SU-DHL-6 (cell line): ENCODE measurements around the gene JOSD1.

ENCODE experiments used
- CTCF ChIP-seq: fragments of 200-600 bp; sonication (generic); IDR thresholded peaks from one replicate; pipeline ENCODE4 v1.5.1; 2017; ENCODE audit warnings: antibody characterized with exemption, mild to moderate bottlenecking, low read length, moderate library complexity; ENCODE audit not compliant: insufficient read depth, poor library complexity, severe bottlenecking
- EZH2phosphoT487 ChIP-seq: fragments of 200-600 bp; sonication (generic), shearing (Covaris generic); conservative IDR thresholded peaks from 2 replicates; pipeline ENCODE4 v1.6.1; 2018; ENCODE audit warnings: mild to moderate bottlenecking, antibody characterized with exemption, low read length, moderate library complexity, mixed read lengths

- TF ChIP-seq CTCF (no peak), EZH2phosphoT487 (no peak)
These were observed 16.5 kb upstream of the JOSD1 start for GRCh38 chr22:38717244-38717643.
